GM12892 (cell line): ENCODE data around the gene SREBF1.

Experiments used
- POLR2A ChIP-seq: IDR thresholded peaks from 2 replicates; pipeline ENCODE4 v1.6.1; 2011; ENCODE audit warnings: low read depth, low read length, control low read depth
- TAF1 ChIP-seq: IDR thresholded peaks from 2 replicates; pipeline ENCODE4 v1.6.1; 2011; ENCODE audit warnings: low read depth, mild to moderate bottlenecking, control low read depth, low read length, borderline replicate concordance

DNA sequence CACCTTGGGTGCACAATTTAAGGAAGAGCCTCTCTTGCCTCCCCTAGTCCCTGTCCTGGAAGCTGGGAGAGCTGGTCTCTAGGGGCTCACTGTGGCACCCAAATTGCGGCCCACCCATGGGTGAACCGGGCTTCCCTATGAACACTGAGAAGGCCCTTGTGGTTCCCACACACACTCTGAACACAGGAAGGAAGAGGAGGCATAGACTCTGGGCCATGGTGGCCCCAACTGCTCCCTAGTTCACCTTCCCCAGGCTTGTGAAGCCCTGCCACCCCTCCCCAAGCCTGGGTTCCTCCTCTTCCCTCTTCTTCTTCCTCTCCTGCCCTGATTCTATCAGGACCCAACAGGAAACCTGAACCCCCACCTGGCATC is 10.5 kb downstream of the SREBF1 start:
- no peak for TF ChIP-seq POLR2A
- no peak for TF ChIP-seq TAF1
